ENCODE results near the gene ARID1B. TPM values are rescaled to one million over a fixed set of nuclear protein-coding genes. Genes with fewer than 3 reads are reported as not detected.

ARID1B gene
- total RNA-seq, 4 donors from 2014 or later = 87.1 to 194 (median 115) TPM

DNA sequence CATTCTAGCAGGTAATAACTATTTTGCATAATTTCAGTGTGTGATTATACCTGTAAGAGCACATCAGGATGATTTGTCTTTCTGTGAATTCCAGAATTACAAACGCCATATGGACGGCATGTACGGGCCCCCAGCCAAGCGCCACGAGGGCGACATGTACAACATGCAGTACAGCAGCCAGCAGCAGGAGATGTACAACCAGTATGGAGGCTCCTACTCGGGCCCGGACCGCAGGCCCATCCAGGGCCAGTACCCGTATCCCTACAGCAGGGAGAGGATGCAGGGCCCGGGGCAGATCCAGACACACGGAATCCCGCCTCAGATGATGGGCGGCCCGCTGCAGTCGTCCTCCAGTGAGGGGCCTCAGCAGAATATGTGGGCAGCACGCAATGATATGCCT lies 423.4 kb downstream of the ARID1B start:
- no peak for DNase-seq
- peaks cover 8 to 25% (median 19%) of the 10 kb centered on the region in 4 donors for H3K4me1 ChIP-seq
- WGBS, 2 donors (ENCODE audit: low coverage in 1 of 2) = 96% methylated on average over 17 of the region's 17 CpGs; no CpG with 5 or more reads in 1 of the 2 donors
- peaks cover 0 to 52% (median 17%) of the 10 kb centered on the region in 4 donors for H3K36me3 ChIP-seq
- TF ChIP-seq POLR2AphosphoS5 (IDR thresholded peaks at IDR 0.05) = no peak
- no peak for TF ChIP-seq EP300 (IDR thresholded peaks at IDR 0.05; ENCODE audit: low read depth)
- no peak for TF ChIP-seq POLR2A (IDR thresholded peaks at IDR 0.05)
- TF ChIP-seq, protein P1, sequence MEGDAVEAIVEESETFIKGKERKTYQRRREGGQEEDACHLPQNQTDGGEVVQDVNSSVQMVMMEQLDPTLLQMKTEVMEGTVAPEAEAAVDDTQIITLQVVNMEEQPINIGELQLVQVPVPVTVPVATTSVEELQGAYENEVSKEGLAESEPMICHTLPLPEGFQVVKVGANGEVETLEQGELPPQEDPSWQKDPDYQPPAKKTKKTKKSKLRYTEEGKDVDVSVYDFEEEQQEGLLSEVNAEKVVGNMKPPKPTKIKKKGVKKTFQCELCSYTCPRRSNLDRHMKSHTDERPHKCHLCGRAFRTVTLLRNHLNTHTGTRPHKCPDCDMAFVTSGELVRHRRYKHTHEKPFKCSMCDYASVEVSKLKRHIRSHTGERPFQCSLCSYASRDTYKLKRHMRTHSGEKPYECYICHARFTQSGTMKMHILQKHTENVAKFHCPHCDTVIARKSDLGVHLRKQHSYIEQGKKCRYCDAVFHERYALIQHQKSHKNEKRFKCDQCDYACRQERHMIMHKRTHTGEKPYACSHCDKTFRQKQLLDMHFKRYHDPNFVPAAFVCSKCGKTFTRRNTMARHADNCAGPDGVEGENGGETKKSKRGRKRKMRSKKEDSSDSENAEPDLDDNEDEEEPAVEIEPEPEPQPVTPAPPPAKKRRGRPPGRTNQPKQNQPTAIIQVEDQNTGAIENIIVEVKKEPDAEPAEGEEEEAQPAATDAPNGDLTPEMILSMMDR (IDR thresholded peaks at IDR 0.05) = no peak
- H3K27ac ChIP-seq = no peak overlapping the region
- H3K4me3 ChIP-seq = no peak overlapping the region
- intact Hi-C loops (cut with DNase I; ENCODE audit: low total_unique reads) (no loop called here), in situ Hi-C loops (cut with MboI; ENCODE audit: low pct_ligation_motif_present in 1 of 4, low pct_unique_long_range_greater_than_20kb in 1 of 4, low sequenced_read_pairs in 3 of 4) (no loop called here)
- H3K27me3 ChIP-seq = no peaks in the 10 kb centered on the region
- H3K9me3 ChIP-seq = no peaks in the 10 kb centered on the region

- H3K4me1 ChIP-seq = peaks cover 8 to 25% (median 19%) of the 10 kb centered on the region in 4 donors
- DNase-seq = no peak
- no peaks in the 10 kb centered on the region for H3K9me3 ChIP-seq
- in situ Hi-C loops (cut with MboI; ENCODE audit: low pct_ligation_motif_present in 1 of 4, low pct_unique_long_range_greater_than_20kb in 1 of 4, low sequenced_read_pairs in 3 of 4) = no loop called here
- WGBS, 2 donors (ENCODE audit: low coverage in 1 of 2) = 80 to 95% methylated on average over 1 to 17 of the region's 17 CpGs
- H3K4me3 ChIP-seq = no peak overlapping the region
- H3K36me3 ChIP-seq = peaks cover 0 to 47% (median 15%) of the 10 kb centered on the region in 4 donors
- H3K27ac ChIP-seq = no peak overlapping the region
- TF ChIP-seq, protein P1 (IDR thresholded peaks at IDR 0.05) = no peak
- TF ChIP-seq POLR2AphosphoS5 (IDR thresholded peaks at IDR 0.05) (no peak), POLR2A (IDR thresholded peaks at IDR 0.05) (no peak), EP300 (IDR thresholded peaks at IDR 0.05; ENCODE audit: low read depth) (no peak)
- H3K27me3 ChIP-seq = no peaks in the 10 kb centered on the region
- intact Hi-C loops (cut with DNase I; ENCODE audit: low total_unique reads) = no loop called here
Measured at GRCh38 chr6:157201083-157201482, 423.9 kb downstream of the ARID1B start.

DNA sequence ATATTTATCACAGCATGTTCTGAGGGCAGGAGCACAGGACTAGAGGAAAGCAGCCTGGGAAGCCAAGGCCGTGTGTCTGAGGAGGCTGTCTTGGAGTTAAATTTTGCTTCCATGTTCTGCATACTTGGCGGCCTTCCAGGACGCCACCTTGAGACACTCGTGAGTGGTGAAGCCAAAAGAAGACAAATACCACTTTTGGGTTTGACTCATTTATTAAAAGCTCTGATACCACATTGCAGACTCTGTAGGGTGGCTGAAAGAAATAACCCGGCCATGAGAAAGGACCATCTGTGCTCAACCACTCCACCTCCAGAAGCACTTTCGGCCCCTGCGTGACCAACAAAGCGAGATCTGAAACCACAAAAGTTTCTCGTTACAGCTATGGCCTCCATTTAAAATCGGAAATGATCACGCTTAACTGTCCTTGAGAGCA lies 426.1 kb downstream of the ARID1B start:
- no peak overlapping the region for H3K27ac ChIP-seq

GRCh38 chr6:157203764-157204163 lies 426.6 kb downstream of the ARID1B start:
- no peak for DNase-seq
- TF ChIP-seq, protein P1 (IDR thresholded peaks at IDR 0.05) = no peak
- no peak for TF ChIP-seq EP300 (IDR thresholded peaks at IDR 0.05; ENCODE audit: low read depth)
- TF ChIP-seq POLR2A (IDR thresholded peaks at IDR 0.05) = no peak
- TF ChIP-seq POLR2AphosphoS5 (IDR thresholded peaks at IDR 0.05) = no peak
- intact Hi-C loops (cut with DNase I; ENCODE audit: low total_unique reads) (no loop called here), in situ Hi-C loops (cut with MboI; ENCODE audit: low pct_ligation_motif_present in 1 of 4, low pct_unique_long_range_greater_than_20kb in 1 of 4, low sequenced_read_pairs in 3 of 4) (no loop called here)
- Histone ChIP-seq H3K4me1 (peaks cover 5 to 14% (median 10%) of the 10 kb centered on the region in 4 donors), H3K36me3 (peaks cover 0 to 41% (median 15%) of the 10 kb centered on the region in 4 donors), H3K4me3 (no peak overlapping the region), H3K9me3 (no peaks in the 10 kb centered on the region), H3K27me3 (no peaks in the 10 kb centered on the region), H3K27ac (no peak overlapping the region)
- 80 to 84% methylated on average over 5 to 6 of the region's 6 CpGs for WGBS, 2 donors (ENCODE audit: low coverage in 1 of 2)

More for the DNA sequence above, 426.1 kb downstream of the ARID1B start:
- TF ChIP-seq POLR2AphosphoS5 (IDR thresholded peaks at IDR 0.05) (no peak), POLR2A (IDR thresholded peaks at IDR 0.05) (no peak), EP300 (IDR thresholded peaks at IDR 0.05; ENCODE audit: low read depth) (no peak)
- TF ChIP-seq, protein P1 (IDR thresholded peaks at IDR 0.05) = no peak
- peaks cover 8 to 18% (median 14%) of the 10 kb centered on the region in 4 donors for H3K4me1 ChIP-seq
- in situ Hi-C loops (cut with MboI; ENCODE audit: low pct_ligation_motif_present in 1 of 4, low pct_unique_long_range_greater_than_20kb in 1 of 4, low sequenced_read_pairs in 3 of 4) (no loop called here), intact Hi-C loops (cut with DNase I; ENCODE audit: low total_unique reads) (no loop called here)
- H3K4me3 ChIP-seq = no peak overlapping the region
- H3K36me3 ChIP-seq = peaks cover 0 to 41% (median 15%) of the 10 kb centered on the region in 4 donors
- DNase-seq = no peak
- 81 to 87% methylated on average over 6 to 11 of the region's 11 CpGs for WGBS, 2 donors (ENCODE audit: low coverage in 1 of 2)
- H3K9me3 ChIP-seq = no peaks in the 10 kb centered on the region
- H3K27me3 ChIP-seq = no peaks in the 10 kb centered on the region

Measured in transverse colon (tissue), 4 donors.